ENCODE measurements around the gene SLC6A17. TPM values are rescaled to one million over a fixed set of nuclear protein-coding genes. Genes with fewer than 3 reads are reported as not detected.

SLC6A17 gene
- total RNA-seq, 1 experiment from 2014 or later = 0.24 TPM

GRCh38 chr1:110245876-110246620 lies 95.8 kb downstream of the SLC6A17 start (continued):
- TF ChIP-seq OVOL2 (CRISPR knock-in tag; IDR thresholded peaks at IDR 0.05; ENCODE audit: borderline replicate concordance) = no peak
- TF ChIP-seq TCF7 (CRISPR knock-in tag; IDR thresholded peaks at IDR 0.05; ENCODE audit: low read depth) = no peak
- TF ChIP-seq, protein P1, sequence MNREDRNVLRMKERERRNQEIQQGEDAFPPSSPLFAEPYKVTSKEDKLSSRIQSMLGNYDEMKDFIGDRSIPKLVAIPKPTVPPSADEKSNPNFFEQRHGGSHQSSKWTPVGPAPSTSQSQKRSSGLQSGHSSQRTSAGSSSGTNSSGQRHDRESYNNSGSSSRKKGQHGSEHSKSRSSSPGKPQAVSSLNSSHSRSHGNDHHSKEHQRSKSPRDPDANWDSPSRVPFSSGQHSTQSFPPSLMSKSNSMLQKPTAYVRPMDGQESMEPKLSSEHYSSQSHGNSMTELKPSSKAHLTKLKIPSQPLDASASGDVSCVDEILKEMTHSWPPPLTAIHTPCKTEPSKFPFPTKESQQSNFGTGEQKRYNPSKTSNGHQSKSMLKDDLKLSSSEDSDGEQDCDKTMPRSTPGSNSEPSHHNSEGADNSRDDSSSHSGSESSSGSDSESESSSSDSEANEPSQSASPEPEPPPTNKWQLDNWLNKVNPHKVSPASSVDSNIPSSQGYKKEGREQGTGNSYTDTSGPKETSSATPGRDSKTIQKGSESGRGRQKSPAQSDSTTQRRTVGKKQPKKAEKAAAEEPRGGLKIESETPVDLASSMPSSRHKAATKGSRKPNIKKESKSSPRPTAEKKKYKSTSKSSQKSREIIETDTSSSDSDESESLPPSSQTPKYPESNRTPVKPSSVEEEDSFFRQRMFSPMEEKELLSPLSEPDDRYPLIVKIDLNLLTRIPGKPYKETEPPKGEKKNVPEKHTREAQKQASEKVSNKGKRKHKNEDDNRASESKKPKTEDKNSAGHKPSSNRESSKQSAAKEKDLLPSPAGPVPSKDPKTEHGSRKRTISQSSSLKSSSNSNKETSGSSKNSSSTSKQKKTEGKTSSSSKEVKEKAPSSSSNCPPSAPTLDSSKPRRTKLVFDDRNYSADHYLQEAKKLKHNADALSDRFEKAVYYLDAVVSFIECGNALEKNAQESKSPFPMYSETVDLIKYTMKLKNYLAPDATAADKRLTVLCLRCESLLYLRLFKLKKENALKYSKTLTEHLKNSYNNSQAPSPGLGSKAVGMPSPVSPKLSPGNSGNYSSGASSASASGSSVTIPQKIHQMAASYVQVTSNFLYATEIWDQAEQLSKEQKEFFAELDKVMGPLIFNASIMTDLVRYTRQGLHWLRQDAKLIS (CRISPR knock-in tag; IDR thresholded peaks at IDR 0.05; ENCODE audit: borderline replicate concordance) = no peak
- no peak for TF ChIP-seq GRHL2 (CRISPR knock-in tag; IDR thresholded peaks at IDR 0.05; ENCODE audit: insufficient replicate concordance, severe bottlenecking)

- H3K27ac Mint-ChIP-seq = no peak overlapping the region
- TF ChIP-seq, protein P2, sequence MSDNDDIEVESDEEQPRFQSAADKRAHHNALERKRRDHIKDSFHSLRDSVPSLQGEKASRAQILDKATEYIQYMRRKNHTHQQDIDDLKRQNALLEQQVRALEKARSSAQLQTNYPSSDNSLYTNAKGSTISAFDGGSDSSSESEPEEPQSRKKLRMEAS (CRISPR knock-in tag; IDR thresholded peaks at IDR 0.05) = no peak
- TF ChIP-seq, protein P3, sequence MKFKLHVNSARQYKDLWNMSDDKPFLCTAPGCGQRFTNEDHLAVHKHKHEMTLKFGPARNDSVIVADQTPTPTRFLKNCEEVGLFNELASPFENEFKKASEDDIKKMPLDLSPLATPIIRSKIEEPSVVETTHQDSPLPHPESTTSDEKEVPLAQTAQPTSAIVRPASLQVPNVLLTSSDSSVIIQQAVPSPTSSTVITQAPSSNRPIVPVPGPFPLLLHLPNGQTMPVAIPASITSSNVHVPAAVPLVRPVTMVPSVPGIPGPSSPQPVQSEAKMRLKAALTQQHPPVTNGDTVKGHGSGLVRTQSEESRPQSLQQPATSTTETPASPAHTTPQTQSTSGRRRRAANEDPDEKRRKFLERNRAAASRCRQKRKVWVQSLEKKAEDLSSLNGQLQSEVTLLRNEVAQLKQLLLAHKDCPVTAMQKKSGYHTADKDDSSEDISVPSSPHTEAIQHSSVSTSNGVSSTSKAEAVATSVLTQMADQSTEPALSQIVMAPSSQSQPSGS (CRISPR knock-in tag; IDR thresholded peaks at IDR 0.05; ENCODE audit: borderline replicate concordance, low read depth) = no peak
- TF ChIP-seq, protein P4, sequence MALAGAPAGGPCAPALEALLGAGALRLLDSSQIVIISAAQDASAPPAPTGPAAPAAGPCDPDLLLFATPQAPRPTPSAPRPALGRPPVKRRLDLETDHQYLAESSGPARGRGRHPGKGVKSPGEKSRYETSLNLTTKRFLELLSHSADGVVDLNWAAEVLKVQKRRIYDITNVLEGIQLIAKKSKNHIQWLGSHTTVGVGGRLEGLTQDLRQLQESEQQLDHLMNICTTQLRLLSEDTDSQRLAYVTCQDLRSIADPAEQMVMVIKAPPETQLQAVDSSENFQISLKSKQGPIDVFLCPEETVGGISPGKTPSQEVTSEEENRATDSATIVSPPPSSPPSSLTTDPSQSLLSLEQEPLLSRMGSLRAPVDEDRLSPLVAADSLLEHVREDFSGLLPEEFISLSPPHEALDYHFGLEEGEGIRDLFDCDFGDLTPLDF (CRISPR knock-in tag; IDR thresholded peaks at IDR 0.05) = no peak
- TF ChIP-seq GABPB1 (CRISPR knock-in tag; IDR thresholded peaks at IDR 0.05) (no peak), EMX1 (CRISPR knock-in tag; IDR thresholded peaks at IDR 0.05) (no peak)
- TF ChIP-seq, protein P5, sequence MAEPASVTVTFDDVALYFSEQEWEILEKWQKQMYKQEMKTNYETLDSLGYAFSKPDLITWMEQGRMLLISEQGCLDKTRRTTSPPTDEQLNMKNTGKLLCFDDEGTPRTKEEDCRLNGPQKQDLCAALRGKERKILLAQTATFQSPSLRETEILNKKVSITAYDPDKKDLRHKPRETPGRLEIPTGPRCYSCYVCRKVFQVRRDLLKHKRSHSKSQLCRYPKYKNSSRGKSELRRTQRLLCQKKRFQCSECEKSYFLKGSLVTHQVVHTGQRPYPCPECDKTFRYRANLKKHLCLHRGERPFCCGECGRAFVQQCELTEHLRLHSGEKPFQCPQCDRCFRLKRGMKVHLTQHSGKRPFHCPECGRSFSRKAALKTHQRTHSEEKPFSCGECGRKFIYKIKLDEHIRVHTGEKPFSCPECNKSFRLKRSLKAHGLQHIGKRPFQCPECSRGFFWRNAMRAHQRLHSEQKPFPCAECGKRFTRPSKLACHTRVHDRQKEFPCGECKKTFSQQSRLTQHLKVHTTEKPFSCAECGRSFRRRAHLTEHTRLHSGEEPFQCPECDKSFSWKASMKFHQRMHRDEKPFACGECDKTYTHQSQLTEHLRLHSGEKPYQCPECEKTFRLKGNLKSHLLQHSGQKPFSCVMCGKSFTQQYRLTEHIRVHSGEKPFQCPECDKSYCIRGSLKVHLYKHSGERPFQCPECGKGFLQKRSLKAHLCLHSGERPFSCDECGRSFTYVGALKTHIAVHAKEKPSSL (CRISPR knock-in tag; conservative IDR thresholded peaks at IDR 0.05) = no peak
- DNase-seq (ENCODE audit: low spot score) (no peak), ATAC-seq (no peak)
- H3K4me1 Mint-ChIP-seq = peaks cover 2% of the 10 kb centered on the region
- H3K9me3 Mint-ChIP-seq = peaks cover 4% of the 10 kb centered on the region
- H3K36me3 Mint-ChIP-seq = 0 out of 2 replicates have a peak, but pooled peaks cover 3% of the 10 kb centered on the region
- POLR2A ChIA-PET = no interaction called here
- H3K27me3 Mint-ChIP-seq (ENCODE audit: low read depth) = peaks cover 19% of the 10 kb centered on the region
- no peak overlapping the region for H3K4me3 Mint-ChIP-seq
- CTCF ChIA-PET = interaction anchor here (1.0 kb wide), 1 partner anchor 64 kb away, joined by 4 read pairs; no protein-coding TSS in a partner anchor
Measured at GRCh38 chr1:110248746-110249145, 98.5 kb downstream of the SLC6A17 start.

GRCh38 chr1:110249256-110249655 lies 99.0 kb downstream of the SLC6A17 start:
- Mint-ChIP-seq H3K27me3 (ENCODE audit: low read depth) (peaks cover 15% of the 10 kb centered on the region), H3K4me3 (no peak overlapping the region), H3K4me1 (no peaks in the 10 kb centered on the region), H3K36me3 (0 out of 2 replicates have a peak, but pooled peaks cover 3% of the 10 kb centered on the region), H3K27ac (no peak overlapping the region), H3K9me3 (peaks cover 4% of the 10 kb centered on the region)
- DNase-seq (ENCODE audit: low spot score) (no peak), ATAC-seq (no peak)
- TF ChIP-seq MYBL2 (CRISPR knock-in tag; IDR thresholded peaks at IDR 0.05) (no peak), ZBTB43 (CRISPR knock-in tag; IDR thresholded peaks at IDR 0.05) (no peak), CREB1 (CRISPR knock-in tag; IDR thresholded peaks at IDR 0.05) (no peak), TEAD1 (CRISPR knock-in tag; IDR thresholded peaks at IDR 0.05) (no peak), E2F4 (CRISPR knock-in tag; IDR thresholded peaks at IDR 0.05; ENCODE audit: borderline replicate concordance, low read depth) (no peak)
- TF ChIP-seq, protein P2 (CRISPR knock-in tag; IDR thresholded peaks at IDR 0.05) = no peak
- TF ChIP-seq, protein P6, sequence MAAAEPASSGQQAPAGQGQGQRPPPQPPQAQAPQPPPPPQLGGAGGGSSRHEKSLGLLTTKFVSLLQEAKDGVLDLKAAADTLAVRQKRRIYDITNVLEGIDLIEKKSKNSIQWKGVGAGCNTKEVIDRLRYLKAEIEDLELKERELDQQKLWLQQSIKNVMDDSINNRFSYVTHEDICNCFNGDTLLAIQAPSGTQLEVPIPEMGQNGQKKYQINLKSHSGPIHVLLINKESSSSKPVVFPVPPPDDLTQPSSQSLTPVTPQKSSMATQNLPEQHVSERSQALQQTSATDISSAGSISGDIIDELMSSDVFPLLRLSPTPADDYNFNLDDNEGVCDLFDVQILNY (CRISPR knock-in tag; IDR thresholded peaks at IDR 0.05) = no peak
- ChIA-PET POLR2A (no interaction called here), CTCF (interaction anchor here (0.7 kb wide), 1 partner anchor 63 kb away, joined by 3 read pairs; no protein-coding TSS in a partner anchor)
